ENCODE data around the gene TRIM3.

GRCh38 chr11:6440906-6441358, 32.8 kb downstream of the TRIM3 start, which contains the start of gene HPX:
- TF ChIP-seq GATA2 (IDR thresholded peaks at IDR 0.05; ENCODE audit: low read depth, low read length): no peak
- TF ChIP-seq GATA3 (IDR thresholded peaks at IDR 0.05; ENCODE audit: low read depth, low read length): no peak
